H1 (cell line): ENCODE measurements around the gene ASB17.

ENCODE experiments used
- POLR2A ChIP-seq, 2 experiments: IDR thresholded peaks; 1 replicate in 1 of 2; 2 replicates in 1 of 2; pipeline ENCODE4 v1.6.1; 2011; ENCODE audit warnings: low read depth in 2 of 2, low read length in 2 of 2, mild to moderate bottlenecking in 2 of 2; ENCODE audit errors: control extremely low read depth in 1 of 2
- POLR2AphosphoS5 ChIP-seq: IDR thresholded peaks from 2 replicates; pipeline ENCODE4 v1.6.1; 2011; ENCODE audit warnings: low read depth, low read length
- SRF ChIP-seq: IDR thresholded peaks from 2 replicates; pipeline ENCODE4 v1.6.1; 2011; ENCODE audit warnings: mild to moderate bottlenecking, low read depth, low read length, moderate library complexity
- TF ChIP-seq, protein P1 (sequence below), 3 experiments: IDR thresholded peaks; 1 replicate in 2 of 3; 2 replicates in 1 of 3; pipeline versions ENCODE4 v1.5.1 to v1.6.1; 2011; ENCODE audit warnings: low read length in 3 of 3, mild to moderate bottlenecking in 3 of 3, inconsistent platforms in 2 of 3, low read depth in 1 of 3, moderate library complexity in 1 of 3; ENCODE audit not compliant: insufficient read depth in 1 of 3; ENCODE audit errors: control extremely low read depth in 1 of 3

DNA sequence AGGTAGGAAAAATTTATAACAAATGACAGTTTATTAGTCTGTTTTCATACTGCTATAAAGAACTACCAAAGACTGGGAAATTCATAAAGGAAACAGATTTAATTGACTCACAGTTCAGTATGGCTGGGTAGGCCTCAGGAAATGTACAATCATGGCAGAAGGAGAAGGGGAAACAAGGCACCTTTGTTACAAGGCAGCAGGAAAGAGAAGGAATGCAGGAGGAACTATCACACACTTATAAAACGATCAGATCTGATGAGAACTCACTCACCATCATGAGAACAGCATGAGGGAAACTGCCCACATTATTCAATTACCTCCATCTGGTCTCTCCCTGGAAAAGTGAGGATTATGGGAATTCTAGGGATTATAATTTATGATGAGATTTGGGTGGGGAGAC, 61.3 kb downstream of the ASB17 start:
- no peak for TF ChIP-seq SRF
- no peak for TF ChIP-seq POLR2AphosphoS5
- TF ChIP-seq, protein P1, sequence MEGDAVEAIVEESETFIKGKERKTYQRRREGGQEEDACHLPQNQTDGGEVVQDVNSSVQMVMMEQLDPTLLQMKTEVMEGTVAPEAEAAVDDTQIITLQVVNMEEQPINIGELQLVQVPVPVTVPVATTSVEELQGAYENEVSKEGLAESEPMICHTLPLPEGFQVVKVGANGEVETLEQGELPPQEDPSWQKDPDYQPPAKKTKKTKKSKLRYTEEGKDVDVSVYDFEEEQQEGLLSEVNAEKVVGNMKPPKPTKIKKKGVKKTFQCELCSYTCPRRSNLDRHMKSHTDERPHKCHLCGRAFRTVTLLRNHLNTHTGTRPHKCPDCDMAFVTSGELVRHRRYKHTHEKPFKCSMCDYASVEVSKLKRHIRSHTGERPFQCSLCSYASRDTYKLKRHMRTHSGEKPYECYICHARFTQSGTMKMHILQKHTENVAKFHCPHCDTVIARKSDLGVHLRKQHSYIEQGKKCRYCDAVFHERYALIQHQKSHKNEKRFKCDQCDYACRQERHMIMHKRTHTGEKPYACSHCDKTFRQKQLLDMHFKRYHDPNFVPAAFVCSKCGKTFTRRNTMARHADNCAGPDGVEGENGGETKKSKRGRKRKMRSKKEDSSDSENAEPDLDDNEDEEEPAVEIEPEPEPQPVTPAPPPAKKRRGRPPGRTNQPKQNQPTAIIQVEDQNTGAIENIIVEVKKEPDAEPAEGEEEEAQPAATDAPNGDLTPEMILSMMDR (IDR thresholded peaks at IDR 0.05; ENCODE audit: control extremely low read depth in 1 of 3, insufficient read depth in 1 of 3, low read depth in 1 of 3, low read length in 3 of 3) = no peak
- no peak for TF ChIP-seq POLR2A (IDR thresholded peaks at IDR 0.05; ENCODE audit: control extremely low read depth in 1 of 2, low read depth in 2 of 2, low read length in 2 of 2)
